ENCODE measurements around the gene LDAH. TPM values are rescaled to one million over a fixed set of nuclear protein-coding genes. Genes with fewer than 3 reads are reported as not detected.

Gene LDAH
- total and polyA plus RNA-seq, 2 donors (not counting 1 experiment from before 2014, with no cell fraction given) = 9.0 to 31.3 TPM

DNA sequence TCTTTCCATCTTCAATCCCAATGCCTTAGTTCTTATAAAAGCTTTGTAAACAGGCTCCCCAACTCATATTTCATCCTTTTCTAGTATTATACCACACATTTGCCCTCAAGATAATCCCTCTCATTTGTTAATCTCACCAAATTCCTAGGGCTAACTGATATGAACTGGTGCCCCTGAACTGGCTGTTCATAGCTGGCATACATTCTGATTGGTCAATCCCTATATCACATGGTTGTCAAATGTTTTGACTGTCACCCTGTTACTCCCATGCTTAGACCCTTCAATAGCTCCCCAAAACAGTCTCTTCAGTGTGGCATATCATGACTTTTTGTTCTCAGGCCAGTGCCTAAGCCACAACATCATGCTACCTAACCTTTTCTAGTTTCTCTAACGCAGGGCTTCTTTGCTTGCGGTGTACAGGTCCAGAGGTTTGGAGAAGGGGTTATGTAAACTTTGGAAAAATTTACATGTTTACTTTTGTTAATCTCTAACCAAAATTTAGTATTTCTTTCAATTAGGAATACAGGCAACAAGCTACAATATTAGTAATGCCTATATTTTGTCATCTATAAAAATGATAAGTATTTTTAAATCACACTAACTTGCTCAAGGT lies 125.5 kb downstream of the LDAH start:
- peaks cover 5 to 6% of the 10 kb centered on the region in 2 experiments for H3K36me3 ChIP-seq (replicated peaks in 1 of 2; ENCODE audit: control extremely low read depth in 1 of 2, control insufficient read depth in 1 of 2, extremely low read depth in 1 of 2, insufficient read depth in 2 of 2, low read length in 1 of 2)
- no peak overlapping the region for H3K4me2 ChIP-seq (replicated peaks; ENCODE audit: low read depth, low read length, poor library complexity, severe bottlenecking)
- DNase-seq (no peak), ATAC-seq (ENCODE audit: low read depth) (no peak)
- POLR2A ChIA-PET = no interaction called here
- Mint-ChIP-seq H3K4me1 (peaks cover 32% of the 10 kb centered on the region), H3K27ac (no peak overlapping the region), H3K9me3 (ENCODE audit: insufficient read depth) (no peaks in the 10 kb centered on the region), H3K4me3 (no peak overlapping the region), H3K27me3 (no peaks in the 10 kb centered on the region)
- CTCF ChIA-PET = interaction anchor here (1.2 kb wide), 1 partner anchor 23 kb away, joined by 3 read pairs; no protein-coding TSS in a partner anchor
- intact Hi-C loops (cut with micrococcal nuclease) = no loop called here
- WGBS (ENCODE audit: insufficient coverage) = no CpG with 5 or more reads among the region's 2 CpGs
- no peak for TF ChIP-seq EZH2 (IDR thresholded peaks at IDR 0.05; ENCODE audit: borderline replicate concordance, insufficient read depth, low read depth, low read length, poor library complexity, severe bottlenecking)
- TF ChIP-seq, protein P1, sequence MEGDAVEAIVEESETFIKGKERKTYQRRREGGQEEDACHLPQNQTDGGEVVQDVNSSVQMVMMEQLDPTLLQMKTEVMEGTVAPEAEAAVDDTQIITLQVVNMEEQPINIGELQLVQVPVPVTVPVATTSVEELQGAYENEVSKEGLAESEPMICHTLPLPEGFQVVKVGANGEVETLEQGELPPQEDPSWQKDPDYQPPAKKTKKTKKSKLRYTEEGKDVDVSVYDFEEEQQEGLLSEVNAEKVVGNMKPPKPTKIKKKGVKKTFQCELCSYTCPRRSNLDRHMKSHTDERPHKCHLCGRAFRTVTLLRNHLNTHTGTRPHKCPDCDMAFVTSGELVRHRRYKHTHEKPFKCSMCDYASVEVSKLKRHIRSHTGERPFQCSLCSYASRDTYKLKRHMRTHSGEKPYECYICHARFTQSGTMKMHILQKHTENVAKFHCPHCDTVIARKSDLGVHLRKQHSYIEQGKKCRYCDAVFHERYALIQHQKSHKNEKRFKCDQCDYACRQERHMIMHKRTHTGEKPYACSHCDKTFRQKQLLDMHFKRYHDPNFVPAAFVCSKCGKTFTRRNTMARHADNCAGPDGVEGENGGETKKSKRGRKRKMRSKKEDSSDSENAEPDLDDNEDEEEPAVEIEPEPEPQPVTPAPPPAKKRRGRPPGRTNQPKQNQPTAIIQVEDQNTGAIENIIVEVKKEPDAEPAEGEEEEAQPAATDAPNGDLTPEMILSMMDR (IDR thresholded peaks at IDR 0.05) = no peak
- H3K27ac ChIP-seq (ENCODE audit: low read length in 2 of 2) = no peak overlapping the region
- no peak overlapping the region for H3K9ac ChIP-seq (ENCODE audit: low read length)
- H3K79me2 ChIP-seq (ENCODE audit: control insufficient read depth, insufficient read depth, low read length) = no peaks in the 10 kb centered on the region
- H3K4me1 ChIP-seq (ENCODE audit: control insufficient read depth in 2 of 2, insufficient read depth in 2 of 2, low read length in 2 of 2) = peaks cover 13 to 31% of the 10 kb centered on the region in 2 donors
- no peaks in the 10 kb centered on the region for H3K9me3 ChIP-seq (ENCODE audit: control extremely low read depth in 1 of 3, control insufficient read depth in 2 of 3, insufficient read depth in 1 of 3, low read length in 2 of 3)
- no peak overlapping the region for H3K4me3 ChIP-seq (ENCODE audit: control extremely low read depth in 1 of 5, extremely low read depth in 1 of 5, insufficient read depth in 1 of 5, low read depth in 2 of 5, low read length in 4 of 5)
- H3K27me3 ChIP-seq (replicated peaks in 1 of 4; ENCODE audit: control extremely low read depth in 1 of 4, control insufficient read depth in 3 of 4, insufficient read depth in 4 of 4, low read length in 3 of 4) = no peaks in the 10 kb centered on the region
- H4K20me1 ChIP-seq (ENCODE audit: control insufficient read depth, insufficient read depth, low read length, poor library complexity, severe bottlenecking) = no peaks in the 10 kb centered on the region
- H2AFZ ChIP-seq (ENCODE audit: insufficient read depth, low read depth, low read length, poor library complexity, severe bottlenecking) = no peak overlapping the region

- peaks cover 5 to 6% of the 10 kb centered on the region in 2 experiments for H3K36me3 ChIP-seq (replicated peaks in 1 of 2; ENCODE audit: control extremely low read depth in 1 of 2, control insufficient read depth in 1 of 2, extremely low read depth in 1 of 2, insufficient read depth in 2 of 2, low read length in 1 of 2)
- peaks cover 32% of the 10 kb centered on the region for H3K4me1 Mint-ChIP-seq
- CTCF ChIA-PET = interaction anchor here (1.2 kb wide), 2 partner anchors 22 to 35 kb away, joined by 3 to 4 read pairs; no protein-coding TSS in a partner anchor
- H3K9ac ChIP-seq (ENCODE audit: low read length) = no peak overlapping the region
- H3K27ac Mint-ChIP-seq = no peak overlapping the region
- no peaks in the 10 kb centered on the region for H3K79me2 ChIP-seq (ENCODE audit: control insufficient read depth, insufficient read depth, low read length)
- H3K9me3 ChIP-seq (ENCODE audit: control extremely low read depth in 1 of 3, control insufficient read depth in 2 of 3, insufficient read depth in 1 of 3, low read length in 2 of 3) = no peaks in the 10 kb centered on the region
- no peaks in the 10 kb centered on the region for H4K20me1 ChIP-seq (ENCODE audit: control insufficient read depth, insufficient read depth, low read length, poor library complexity, severe bottlenecking)
- WGBS (ENCODE audit: insufficient coverage) = no CpG with 5 or more reads among the region's 2 CpGs
- no peaks in the 10 kb centered on the region for H3K9me3 Mint-ChIP-seq (ENCODE audit: insufficient read depth)
- ATAC-seq (ENCODE audit: low read depth) = no peak
- H3K27me3 Mint-ChIP-seq = no peaks in the 10 kb centered on the region
- no peak overlapping the region for H3K4me2 ChIP-seq (replicated peaks; ENCODE audit: low read depth, low read length, poor library complexity, severe bottlenecking)
- no peak for DNase-seq
- no peak overlapping the region for H3K4me3 Mint-ChIP-seq
- no peaks in the 10 kb centered on the region for H3K27me3 ChIP-seq (replicated peaks in 1 of 4; ENCODE audit: control extremely low read depth in 1 of 4, control insufficient read depth in 3 of 4, insufficient read depth in 4 of 4, low read length in 3 of 4)
- no peak overlapping the region for H2AFZ ChIP-seq (ENCODE audit: insufficient read depth, low read depth, low read length, poor library complexity, severe bottlenecking)
- no peak overlapping the region for H3K27ac ChIP-seq (ENCODE audit: low read length in 2 of 2)
- POLR2A ChIA-PET = no interaction called here
- TF ChIP-seq, protein P1 (IDR thresholded peaks at IDR 0.05) = no peak
- no peak for TF ChIP-seq EZH2 (IDR thresholded peaks at IDR 0.05; ENCODE audit: borderline replicate concordance, insufficient read depth, low read depth, low read length, poor library complexity, severe bottlenecking)
- H3K4me1 ChIP-seq (ENCODE audit: control insufficient read depth in 2 of 2, insufficient read depth in 2 of 2, low read length in 2 of 2) = peaks cover 13 to 31% of the 10 kb centered on the region in 2 donors
- H3K4me3 ChIP-seq (ENCODE audit: control extremely low read depth in 1 of 5, extremely low read depth in 1 of 5, insufficient read depth in 1 of 5, low read depth in 2 of 5, low read length in 4 of 5) = no peak overlapping the region
- intact Hi-C loops (cut with micrococcal nuclease) = no loop called here
Measured at GRCh38 chr2:20696366-20696765, 126.5 kb downstream of the LDAH start.
